H9 (cell line): ENCODE data around the gene TMEM272. TPM values are rescaled to one million over a fixed set of nuclear protein-coding genes. Genes with fewer than 3 reads are reported as not detected.

Experiments
- DNase-seq: peaks from one replicate; pipeline ENCODE4 v3.0.0-alpha.2; 2017
- H2AFZ ChIP-seq: one replicate; pipeline ENCODE4 v1.6.1; 2013; ENCODE audit warnings: mild to moderate bottlenecking, low read length, control low read depth, moderate library complexity
- H2AK5ac ChIP-seq: 2 replicates; pipeline ENCODE4 v1.6.1; 2013; ENCODE audit warnings: low read length, control low read depth, mixed read lengths; ENCODE audit not compliant: insufficient read length
- H2BK120ac ChIP-seq: one replicate; pipeline ENCODE4 v1.6.1; 2013; ENCODE audit warnings: low read depth, mild to moderate bottlenecking, low read length, control low read depth, inconsistent platforms; ENCODE audit not compliant: poor library complexity, severe bottlenecking
- H2BK12ac ChIP-seq: 2 replicates; pipeline ENCODE4 v1.6.1; 2013; ENCODE audit warnings: low read length, control low read depth, mixed read lengths, low read depth; ENCODE audit not compliant: insufficient read length
- H2BK15ac ChIP-seq: 2 replicates; pipeline ENCODE4 v1.6.1; 2013; ENCODE audit warnings: low read depth, low read length, control low read depth
- H2BK20ac ChIP-seq: one replicate; pipeline ENCODE4 v1.6.1; 2013; ENCODE audit warnings: low read depth, mild to moderate bottlenecking, low read length, control low read depth, inconsistent platforms; ENCODE audit not compliant: poor library complexity, severe bottlenecking
- H2BK5ac ChIP-seq: 2 replicates; pipeline ENCODE4 v1.6.1; 2013; ENCODE audit warnings: low read length, control low read depth, mixed read lengths; ENCODE audit not compliant: insufficient read length
- H3K14ac ChIP-seq: 2 replicates; pipeline ENCODE4 v1.6.1; 2013; ENCODE audit warnings: low read length, control low read depth; ENCODE audit not compliant: insufficient read depth
- H3K18ac ChIP-seq: 2 replicates; pipeline ENCODE4 v1.6.1; 2013; ENCODE audit warnings: low read depth, mild to moderate bottlenecking, mixed read lengths, low read length, control low read depth; ENCODE audit not compliant: insufficient read length
- H3K23ac ChIP-seq: 2 replicates; pipeline ENCODE4 v1.6.1; 2013; ENCODE audit warnings: low read length, control low read depth, mixed read lengths, low read depth; ENCODE audit not compliant: insufficient read length
- H3K23me2 ChIP-seq: 2 replicates; pipeline ENCODE4 v1.6.1; 2013; ENCODE audit warnings: low read depth, mild to moderate bottlenecking, mixed read lengths, low read length, control low read depth; ENCODE audit not compliant: insufficient read length, poor library complexity, severe bottlenecking
- H3K27ac ChIP-seq: 2 replicates; pipeline ENCODE4 v1.5.1; 2013; ENCODE audit warnings: low read length, control low read depth, mixed read lengths, low read depth; ENCODE audit not compliant: insufficient read length
- H3K27me3 ChIP-seq: 2 replicates; pipeline ENCODE4 v1.6.1; 2013; ENCODE audit warnings: low read length, control low read depth, inconsistent platforms; ENCODE audit not compliant: insufficient read depth
- H3K4ac ChIP-seq: 2 replicates; pipeline ENCODE4 v1.6.1; 2013; ENCODE audit warnings: low read depth, mild to moderate bottlenecking, control low read depth, inconsistent platforms, low read length, moderate library complexity
- H3K4me1 ChIP-seq: 2 replicates; pipeline ENCODE4 v1.6.1; 2013; ENCODE audit warnings: low read length, control low read depth, inconsistent platforms; ENCODE audit not compliant: insufficient read depth
- H3K4me2 ChIP-seq: 2 replicates; pipeline ENCODE4 v1.6.1; 2013; ENCODE audit warnings: low read length, control low read depth, mixed read lengths; ENCODE audit not compliant: insufficient read length, insufficient read depth
- H3K56ac ChIP-seq: 2 replicates; pipeline ENCODE4 v1.6.1; 2013; ENCODE audit warnings: low read depth, mild to moderate bottlenecking, mixed read lengths, low read length, control low read depth; ENCODE audit not compliant: insufficient read length
- H3K79me1 ChIP-seq: 2 replicates; pipeline ENCODE4 v1.6.1; 2013; ENCODE audit warnings: low read depth, mild to moderate bottlenecking, moderate library complexity, low read length, control low read depth, inconsistent platforms; ENCODE audit not compliant: insufficient read depth, poor library complexity, severe bottlenecking
- H3K79me2 ChIP-seq: 2 replicates; pipeline ENCODE4 v1.6.1; 2013; ENCODE audit warnings: low read length, control low read depth, inconsistent platforms; ENCODE audit not compliant: insufficient read depth
- H3K9ac ChIP-seq: 2 replicates; pipeline ENCODE4 v1.6.1; 2013; ENCODE audit warnings: low read length, control low read depth, mixed read lengths; ENCODE audit not compliant: insufficient read length; ENCODE audit errors: extremely low read depth
- H3K9me3 ChIP-seq: one replicate; pipeline ENCODE4 v1.6.1; 2013; ENCODE audit warnings: low read depth, low read length, inconsistent platforms; ENCODE audit not compliant: control insufficient read depth
- H3T11ph ChIP-seq: one replicate; pipeline ENCODE4 v1.6.1; 2013; ENCODE audit warnings: mild to moderate bottlenecking, low read length, control low read depth, inconsistent platforms
- H4K20me1 ChIP-seq: one replicate; pipeline ENCODE4 v1.6.1; 2013; ENCODE audit not compliant: control insufficient read depth, insufficient read length, insufficient read depth
- H4K5ac ChIP-seq: 2 replicates; pipeline ENCODE4 v1.6.1; 2013; ENCODE audit warnings: low read depth, mild to moderate bottlenecking, mixed read lengths, low read length, control low read depth; ENCODE audit not compliant: insufficient read length
- H4K8ac ChIP-seq: replicated peaks from 2 replicates; pipeline ENCODE4 v1.6.1; 2013; ENCODE audit warnings: low read length, control low read depth, mixed read lengths, low read depth; ENCODE audit not compliant: insufficient read length
- H4K91ac ChIP-seq: 2 replicates; pipeline ENCODE4 v1.6.1; 2013; ENCODE audit warnings: low read depth, mild to moderate bottlenecking, moderate library complexity, mixed read lengths, low read length, control low read depth; ENCODE audit not compliant: insufficient read length
- H3K27ac Mint-ChIP-seq, 3 experiments: 2 replicates in 2 of 3; 3 replicates in 1 of 3; pipeline ENCODE4 v1.8.0; 2020 to 2021; ENCODE audit warnings: mixed read lengths in 3 of 3, mild to moderate bottlenecking in 1 of 3, moderate library complexity in 1 of 3
- H3K27me3 Mint-ChIP-seq: 2 replicates; pipeline ENCODE4 v1.8.0; 2021; ENCODE audit warnings: low read depth, mild to moderate bottlenecking, moderate library complexity, mixed read lengths
- H3K36me3 Mint-ChIP-seq, 3 experiments: 2 replicates in 2 of 3; 3 replicates in 1 of 3; pipeline ENCODE4 v1.8.0; 2020 to 2021; ENCODE audit warnings: low read depth in 3 of 3, mixed read lengths in 3 of 3; ENCODE audit not compliant: insufficient read depth in 1 of 3
- H3K4me1 Mint-ChIP-seq, 2 experiments: 2 replicates each; pipeline ENCODE4 v1.8.0; 2020; ENCODE audit warnings: mixed read lengths in 2 of 2
- H3K4me3 Mint-ChIP-seq, 2 experiments: 2 replicates in 1 of 2; 3 replicates in 1 of 2; pipeline ENCODE4 v1.8.0; 2020 to 2021; ENCODE audit warnings: mild to moderate bottlenecking in 2 of 2, mixed read lengths in 2 of 2, moderate library complexity in 1 of 2
- H3K9me3 Mint-ChIP-seq, 2 experiments: 2 replicates in 1 of 2; 3 replicates in 1 of 2; pipeline ENCODE4 v1.8.0; 2020; ENCODE audit warnings: mild to moderate bottlenecking in 2 of 2, mixed read lengths in 2 of 2, moderate library complexity in 1 of 2
- CTCF ChIP-seq: fragments of 200-600 bp; sonication (generic); conservative IDR thresholded peaks from 3 replicates; pipeline ENCODE4 v1.8.0; 2021; ENCODE audit warnings: antibody characterized with exemption, mild to moderate bottlenecking
- WGBS: extraction: QIAGEN DNeasy Blood & Tissue Kit; methylation state at CpG from one replicate; pipeline ENCODE4 v1.1.7; 2013; ENCODE audit warnings: missing lambda C conversion rate, low lambda C conversion rate, mixed read lengths; ENCODE audit not compliant: insufficient read length; ENCODE audit errors: extremely low coverage; 5-methylcytosine and 5-hydroxymethylcytosine counted together
- total RNA-seq: library from RNA; stranded (reverse); gene quantifications from 2 replicates; pipeline ENCODE4 v1.2.1, GENCODE V29; 2021

The TMEM272 gene
- total RNA-seq, 1 experiment from 2014 or later: not detected

- DNase-seq: no peak
- H2BK15ac ChIP-seq: no peak overlapping the region
- no peak overlapping the region for H3K4me2 ChIP-seq
- WGBS: 100% methylated on average over 1 of the region's 19 CpGs
- H3K4me3 Mint-ChIP-seq: no peak overlapping the region; a peak in 1 of 5 replicates
- H3K9me3 Mint-ChIP-seq: no peaks in the 10 kb centered on the region
- H3K14ac ChIP-seq: no peak overlapping the region
- H3K27me3 Mint-ChIP-seq: peaks cover 4% of the 10 kb centered on the region
- H4K8ac ChIP-seq: no peak overlapping the region
- no peak overlapping the region for H2AK5ac ChIP-seq
- H2AFZ ChIP-seq: no peak overlapping the region
- no peak overlapping the region for H3K27ac ChIP-seq
- H3K79me2 ChIP-seq: no peaks in the 10 kb centered on the region
- no peaks in the 10 kb centered on the region for H4K20me1 ChIP-seq
- no peak overlapping the region; a peak in 1 of 7 replicates for H3K27ac Mint-ChIP-seq
- peaks cover 37 to 40% of the 10 kb centered on the region in 2 experiments for H3K4me1 Mint-ChIP-seq
- H2BK20ac ChIP-seq: no peak overlapping the region
- TF ChIP-seq CTCF: no peak
- H3K79me1 ChIP-seq: no peaks in the 10 kb centered on the region
- no peak overlapping the region for H3K9ac ChIP-seq
- H3K9me3 ChIP-seq: no peaks in the 10 kb centered on the region
- H3K4ac ChIP-seq: no peak overlapping the region
- H3K27me3 ChIP-seq: peaks cover 2% of the 10 kb centered on the region; the same call in 1 of the 2 replicates
- H2BK12ac ChIP-seq: no peak overlapping the region
- no peak overlapping the region for H4K91ac ChIP-seq
- H3K23ac ChIP-seq: no peak overlapping the region
- H3K56ac ChIP-seq: no peak overlapping the region
- H4K5ac ChIP-seq: no peak overlapping the region
- H2BK5ac ChIP-seq: no peak overlapping the region
- no peak overlapping the region for H3T11ph ChIP-seq
- peaks cover 6% of the 10 kb centered on the region; the same call in 1 of the 2 replicates for H3K4me1 ChIP-seq
- H2BK120ac ChIP-seq: no peak overlapping the region
- no peaks in the 10 kb centered on the region for H3K36me3 Mint-ChIP-seq
- H3K23me2 ChIP-seq: peaks cover 4% of the 10 kb centered on the region
- H3K18ac ChIP-seq: no peak overlapping the region
Observed at GRCh38 chr13:51816604-51817249, 28.2 kb downstream of the TMEM272 start.
